SU-DHL-6 (cell line): Measurements from ENCODE around the gene INPP5E.

Source experiments
- H2AFZ ChIP-seq: fragments of 200-600 bp; sonication (generic); 2 replicates; pipeline ENCODE4 v1.6.1; 2014; ENCODE audit warnings: low read depth, mild to moderate bottlenecking, moderate library complexity, mixed read lengths, antibody characterized with exemption, low read length; ENCODE audit not compliant: severe bottlenecking
- H3F3A ChIP-seq: fragments of 200-600 bp; shearing (Covaris generic); 2 replicates; pipeline ENCODE4 v1.6.0; 2016; ENCODE audit warnings: antibody characterized with exemption, mild to moderate bottlenecking; ENCODE audit not compliant: insufficient read depth
- H3K27ac ChIP-seq: fragments of 200-600 bp; sonication (generic); 2 replicates; pipeline ENCODE4 v1.5.1; 2016; ENCODE audit warnings: low read depth, mild to moderate bottlenecking, low read length, moderate library complexity, mixed read lengths
- H3K27me3 ChIP-seq: fragments of 200-600 bp; sonication (generic), shearing (Covaris generic); 2 replicates; pipeline ENCODE4 v1.6.0; 2014; ENCODE audit warnings: mild to moderate bottlenecking, low read length
- H3K36me3 ChIP-seq: fragments of 200-600 bp; sonication (generic); 2 replicates; pipeline ENCODE4 v1.6.1; 2014; ENCODE audit warnings: mild to moderate bottlenecking, low read length, mixed read lengths
- H3K4me2 ChIP-seq: fragments of 300-600, 200-600 bp; shearing (Covaris generic), sonication (generic); 2 replicates; pipeline ENCODE4 v1.6.0; 2014; ENCODE audit warnings: low read length, low read depth, mild to moderate bottlenecking; ENCODE audit not compliant: poor library complexity, severe bottlenecking
- H3K4me3 ChIP-seq: fragments of 200-600 bp; sonication (generic); 2 replicates; pipeline ENCODE4 v1.5.1; 2014; ENCODE audit warnings: antibody characterized with exemption, low read length, mild to moderate bottlenecking, mixed read lengths; ENCODE audit not compliant: insufficient read depth, poor library complexity, severe bottlenecking
- H3K79me2 ChIP-seq: fragments of 200-600 bp; sonication (generic); 2 replicates; pipeline ENCODE4 v1.6.1; 2014; ENCODE audit warnings: mild to moderate bottlenecking, low read length, moderate library complexity; ENCODE audit not compliant: insufficient read depth
- H3K9ac ChIP-seq: fragments of 200-600 bp; sonication (generic); 2 replicates; pipeline ENCODE4 v1.7.0; 2014; ENCODE audit warnings: mild to moderate bottlenecking, low read length
- H3K9me2 ChIP-seq: fragments of 200-600 bp; sonication (generic); replicated peaks from 2 replicates; pipeline ENCODE4 v1.6.1; 2014; ENCODE audit warnings: low read length; ENCODE audit not compliant: insufficient read depth
- H3K9me3 ChIP-seq: fragments of 200-600 bp; sonication (generic); 2 replicates; pipeline ENCODE4 v1.6.1; 2014; ENCODE audit warnings: low read length, mixed read lengths; ENCODE audit not compliant: insufficient read depth
- H4K20me1 ChIP-seq: fragments of 200-600 bp; sonication (generic); 2 replicates; pipeline ENCODE4 v1.6.1; 2014; ENCODE audit warnings: low read depth, mild to moderate bottlenecking, antibody characterized with exemption, low read length, moderate library complexity, mixed read lengths
- CTCF ChIP-seq: fragments of 200-600 bp; sonication (generic); IDR thresholded peaks from one replicate; pipeline ENCODE4 v1.5.1; 2017; ENCODE audit warnings: antibody characterized with exemption, mild to moderate bottlenecking, low read length, moderate library complexity; ENCODE audit not compliant: insufficient read depth, poor library complexity, severe bottlenecking
- EZH2phosphoT487 ChIP-seq: fragments of 200-600 bp; sonication (generic), shearing (Covaris generic); conservative IDR thresholded peaks from 2 replicates; pipeline ENCODE4 v1.6.1; 2018; ENCODE audit warnings: mild to moderate bottlenecking, antibody characterized with exemption, low read length, moderate library complexity, mixed read lengths

Gene INPP5E

GRCh38 chr9:136442265-136442664, 2.6 kb upstream of the INPP5E start:
- Histone ChIP-seq H4K20me1 (no peaks in the 10 kb centered on the region), H3K4me3 (no peak overlapping the region), H3K9me3 (no peaks in the 10 kb centered on the region), H3K9ac (no peak overlapping the region), H3F3A (peaks cover 10% of the 10 kb centered on the region), H3K4me2 (no peak overlapping the region), H2AFZ (no peak overlapping the region), H3K9me2 (no peaks in the 10 kb centered on the region), H3K27ac (no peak overlapping the region), H3K27me3 (no peaks in the 10 kb centered on the region), H3K79me2 (peaks cover 13% of the 10 kb centered on the region), H3K36me3 (no peaks in the 10 kb centered on the region)
- no peak for TF ChIP-seq CTCF
- TF ChIP-seq EZH2phosphoT487, result no peak

GRCh38 chr9:136441681-136442245, 2.1 kb upstream of the INPP5E start:
- H3K27me3 ChIP-seq, result no peaks in the 10 kb centered on the region
- no peak overlapping the region for H3K27ac ChIP-seq
- no peak for TF ChIP-seq EZH2phosphoT487
- TF ChIP-seq CTCF, result no peak
- H3K4me2 ChIP-seq, result no peak overlapping the region
- H3F3A ChIP-seq, result peaks cover 10% of the 10 kb centered on the region
- H3K79me2 ChIP-seq, result peaks cover 18% of the 10 kb centered on the region
- no peak overlapping the region for H2AFZ ChIP-seq
- no peaks in the 10 kb centered on the region for H4K20me1 ChIP-seq
- no peaks in the 10 kb centered on the region for H3K36me3 ChIP-seq
- H3K9ac ChIP-seq, result no peak overlapping the region
- H3K4me3 ChIP-seq, result no peak overlapping the region
- H3K9me3 ChIP-seq, result no peaks in the 10 kb centered on the region
- no peaks in the 10 kb centered on the region for H3K9me2 ChIP-seq

GRCh38 chr9:136441191-136441680, 1.6 kb upstream of the INPP5E start:
- H3K4me3 ChIP-seq, result no peak overlapping the region
- no peak overlapping the region for H3K27ac ChIP-seq
- peaks cover 22% of the 10 kb centered on the region for H3K79me2 ChIP-seq
- H3K9me3 ChIP-seq, result no peaks in the 10 kb centered on the region
- H3K4me2 ChIP-seq, result no peak overlapping the region
- no peaks in the 10 kb centered on the region for H3K9me2 ChIP-seq
- H3K36me3 ChIP-seq, result no peaks in the 10 kb centered on the region
- H3K27me3 ChIP-seq, result no peaks in the 10 kb centered on the region
- peaks cover 10% of the 10 kb centered on the region for H3F3A ChIP-seq
- no peak overlapping the region for H3K9ac ChIP-seq
- H2AFZ ChIP-seq, result no peak overlapping the region
- H4K20me1 ChIP-seq, result no peaks in the 10 kb centered on the region
- TF ChIP-seq EZH2phosphoT487 (no peak), CTCF (no peak)
